HG03342 (cell line): ENCODE data around the gene MDK.
"Not testable (repeated sequence)": the region's sequence is repeated elsewhere in the genome, so short reads cannot be mapped to it uniquely, and the experiment has no call there.

Source experiments
- ATAC-seq: cut with Tn5 transposase; IDR thresholded peaks from one replicate; pipeline ENCODE4 v1.9.1; 2021; ENCODE audit warnings: mild to moderate bottlenecking, moderate library complexity; ENCODE audit not compliant: unreplicated experiment

MDK gene

GRCh38 chr11:46367244-46367915 is 14.1 kb upstream of the MDK start:
- ATAC-seq, result peak; percentile 57

- no peak for ATAC-seq
Observed at GRCh38 chr11:46367916-46368267, 13.6 kb upstream of the MDK start.

GRCh38 chr11:46369458-46370152 is 11.9 kb upstream of the MDK start:
- no peak for ATAC-seq

GRCh38 chr11:46370253-46370652 is 11.2 kb upstream of the MDK start:
- no peak for ATAC-seq

GRCh38 chr11:46371262-46371661 is 10.2 kb upstream of the MDK start:
- ATAC-seq, result not testable (repeated sequence)

- no peak for ATAC-seq
Observed at GRCh38 chr11:46372086-46372485, 9.4 kb upstream of the MDK start.

- ATAC-seq, result not testable (repeated sequence)
Observed at GRCh38 chr11:46372501-46372900, 9.0 kb upstream of the MDK start.

- ATAC-seq, result no peak
Observed at GRCh38 chr11:46373787-46374740, 7.4 kb upstream of the MDK start.

GRCh38 chr11:46374815-46375214 is 6.7 kb upstream of the MDK start:
- ATAC-seq, result no peak

GRCh38 chr11:46375392-46376101 is 5.9 kb upstream of the MDK start:
- ATAC-seq, result no peak

GRCh38 chr11:46376258-46377050 is 5.0 kb upstream of the MDK start:
- ATAC-seq, result no peak

- no peak for ATAC-seq
Observed at GRCh38 chr11:46377290-46377689, 4.2 kb upstream of the MDK start.

- no peak for ATAC-seq
Observed at GRCh38 chr11:46377831-46378230, 3.6 kb upstream of the MDK start.

- no peak for ATAC-seq
Observed at GRCh38 chr11:46378296-46378695, 3.2 kb upstream of the MDK start.

- ATAC-seq, result no peak
Observed at GRCh38 chr11:46378811-46379481, 2.5 kb upstream of the MDK start.

GRCh38 chr11:46379482-46380293 is 1.8 kb upstream of the MDK start:
- ATAC-seq, result not testable (repeated sequence)

- ATAC-seq, result no peak
Observed at GRCh38 chr11:46380340-46381047, 975 bp upstream of the MDK start.
